HG03039 (cell line): ENCODE measurements around the gene MID1.

Source experiments
- ATAC-seq: cut with Tn5 transposase; IDR thresholded peaks from one replicate; pipeline ENCODE4 v1.9.1; 2021; ENCODE audit warnings: mild to moderate bottlenecking, moderate library complexity; ENCODE audit not compliant: unreplicated experiment

MID1 gene

GRCh38 chrX:10505726-10506125 lies 114.7 kb downstream of the MID1 start:
- ATAC-seq: no peak

GRCh38 chrX:10502961-10503360 lies 117.4 kb downstream of the MID1 start:
- ATAC-seq: no peak

DNA sequence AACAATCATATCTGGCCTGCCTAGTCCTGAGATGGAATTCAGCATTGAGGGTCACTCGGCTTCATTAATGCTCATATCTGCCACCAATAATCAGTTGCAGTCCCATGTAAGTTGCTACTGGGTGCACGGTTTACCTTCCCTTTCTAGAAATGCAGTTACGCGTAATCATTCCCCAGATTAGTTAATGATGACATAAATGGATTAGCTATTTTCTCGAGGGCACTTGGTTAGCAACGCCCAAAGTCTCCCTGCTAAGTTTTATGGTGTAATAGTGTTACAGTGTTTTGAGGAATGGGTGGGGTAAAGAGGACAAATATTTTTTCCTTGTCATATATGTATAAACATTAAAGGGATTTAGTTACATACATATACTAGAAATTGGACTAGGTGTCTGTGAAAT lies 118.8 kb downstream of the MID1 start:
- ATAC-seq: no peak

DNA sequence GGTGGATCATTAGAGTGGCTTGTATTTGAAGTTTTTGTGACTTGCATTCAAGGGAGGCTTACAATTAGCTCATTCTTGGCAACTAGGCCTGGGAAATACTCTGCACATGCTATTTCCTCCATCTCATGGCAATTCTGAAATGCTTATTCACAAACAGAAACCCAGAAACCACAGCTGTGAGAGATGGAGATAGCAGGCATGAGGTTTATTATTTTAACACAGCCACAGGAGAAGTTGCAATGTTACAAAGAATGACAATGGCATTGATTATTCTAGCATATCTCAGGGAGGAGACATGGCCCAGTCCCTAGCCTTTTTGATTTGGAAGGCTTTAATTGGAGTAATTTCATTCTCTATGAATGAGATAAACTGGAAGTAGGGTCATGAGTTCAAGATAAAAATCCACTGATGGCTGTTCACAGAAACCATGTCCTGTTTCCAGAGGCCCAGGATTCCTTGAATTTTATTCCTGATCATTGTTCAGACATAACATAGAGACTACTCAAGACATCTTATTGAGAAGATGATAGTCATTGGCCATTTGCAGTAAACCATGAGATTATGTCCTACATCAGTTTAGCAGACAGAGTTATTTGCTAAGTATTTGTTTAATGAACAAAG lies 123.9 kb downstream of the MID1 start:
- ATAC-seq: no peak

DNA sequence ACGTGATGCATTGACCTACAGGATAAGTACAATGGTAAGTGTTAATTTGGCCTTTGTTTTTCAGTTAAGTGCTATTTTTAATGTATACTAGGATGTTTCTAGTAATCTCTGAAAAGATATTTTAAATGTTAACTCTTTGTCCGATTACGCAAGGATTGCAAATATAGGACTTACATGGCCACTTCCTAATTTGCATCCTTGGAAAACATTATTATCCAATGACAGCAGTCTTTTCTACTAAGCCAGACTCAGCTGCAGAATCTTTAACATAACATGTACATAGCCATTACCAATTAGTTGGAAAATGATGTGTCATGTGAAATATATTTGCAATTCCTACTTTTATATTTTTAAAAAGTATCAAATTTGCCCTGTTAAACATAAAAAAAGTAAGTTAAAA lies 124.7 kb downstream of the MID1 start:
- no peak for ATAC-seq

- ATAC-seq: no peak
Measured at GRCh38 chrX:10492250-10492649, 128.1 kb downstream of the MID1 start.

DNA sequence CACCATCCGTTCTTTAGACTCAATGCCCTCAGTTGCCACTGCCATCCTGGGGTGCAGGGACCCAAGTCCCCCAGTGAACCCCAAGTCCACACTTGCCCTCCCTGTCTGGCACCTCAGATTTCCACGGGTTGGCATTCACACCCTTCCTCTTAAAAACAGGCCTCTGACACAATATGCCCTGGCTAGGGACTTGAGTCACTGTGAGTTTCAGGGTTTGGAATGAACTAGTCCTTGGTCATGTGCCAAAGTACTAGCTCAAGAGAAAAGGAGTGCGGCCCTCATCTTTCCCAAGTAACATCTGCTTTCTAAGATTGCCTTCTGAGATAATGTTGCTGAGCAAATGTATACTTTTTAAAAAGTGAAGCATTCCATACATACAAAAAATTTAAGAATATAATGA lies 134.0 kb downstream of the MID1 start:
- ATAC-seq: no peak

DNA sequence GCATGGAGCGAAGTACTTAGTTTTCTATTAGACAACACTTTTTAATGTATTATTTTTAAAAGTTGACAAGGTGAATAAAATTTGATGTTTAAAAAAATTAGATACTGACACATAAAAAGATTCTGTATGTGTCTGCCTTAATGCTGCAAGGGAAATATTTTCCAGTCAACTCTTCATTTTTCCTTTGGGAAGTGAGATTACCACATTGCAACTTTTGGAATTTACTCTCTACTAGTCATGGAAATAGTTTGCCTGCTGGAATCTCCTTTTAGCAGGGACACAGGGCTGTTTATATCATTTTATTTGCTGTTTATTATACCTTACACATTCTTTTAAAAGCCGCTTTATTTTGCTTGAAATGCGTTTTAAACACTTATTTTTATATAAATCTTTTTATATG lies 135.1 kb downstream of the MID1 start:
- ATAC-seq: no peak

- no peak for ATAC-seq
Measured at GRCh38 chrX:10484683-10485247, 135.6 kb downstream of the MID1 start.

- no peak for ATAC-seq
Measured at GRCh38 chrX:10483191-10483831, 137.1 kb downstream of the MID1 start.

GRCh38 chrX:10482708-10483107 lies 137.7 kb downstream of the MID1 start:
- no peak for ATAC-seq

- peak; percentile 56 for ATAC-seq
Measured at GRCh38 chrX:10482261-10482660, 138.1 kb downstream of the MID1 start.

DNA sequence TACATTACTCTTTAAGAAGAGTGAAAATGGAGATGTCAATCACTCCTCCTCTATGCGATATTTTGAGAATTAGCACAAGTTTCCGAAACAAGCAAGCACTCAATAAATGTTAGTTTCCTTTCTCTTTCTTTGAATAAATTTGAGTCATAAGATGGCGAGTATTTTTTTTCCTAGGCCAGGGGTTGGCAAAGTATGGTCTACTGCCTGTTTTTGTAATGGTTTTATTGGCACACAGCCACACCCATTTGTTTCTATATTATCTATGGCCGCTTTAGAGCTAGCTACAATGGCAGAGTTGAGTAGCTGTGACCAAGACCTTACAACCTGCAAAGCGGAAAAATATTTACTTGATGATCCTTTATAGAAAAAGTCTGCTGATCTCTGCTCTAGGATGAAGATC lies 139.5 kb downstream of the MID1 start:
- no peak for ATAC-seq

GRCh38 chrX:10479508-10479907 lies 140.9 kb downstream of the MID1 start:
- no peak for ATAC-seq

- ATAC-seq: no peak
Measured at GRCh38 chrX:10477525-10477924, 142.9 kb downstream of the MID1 start.

DNA sequence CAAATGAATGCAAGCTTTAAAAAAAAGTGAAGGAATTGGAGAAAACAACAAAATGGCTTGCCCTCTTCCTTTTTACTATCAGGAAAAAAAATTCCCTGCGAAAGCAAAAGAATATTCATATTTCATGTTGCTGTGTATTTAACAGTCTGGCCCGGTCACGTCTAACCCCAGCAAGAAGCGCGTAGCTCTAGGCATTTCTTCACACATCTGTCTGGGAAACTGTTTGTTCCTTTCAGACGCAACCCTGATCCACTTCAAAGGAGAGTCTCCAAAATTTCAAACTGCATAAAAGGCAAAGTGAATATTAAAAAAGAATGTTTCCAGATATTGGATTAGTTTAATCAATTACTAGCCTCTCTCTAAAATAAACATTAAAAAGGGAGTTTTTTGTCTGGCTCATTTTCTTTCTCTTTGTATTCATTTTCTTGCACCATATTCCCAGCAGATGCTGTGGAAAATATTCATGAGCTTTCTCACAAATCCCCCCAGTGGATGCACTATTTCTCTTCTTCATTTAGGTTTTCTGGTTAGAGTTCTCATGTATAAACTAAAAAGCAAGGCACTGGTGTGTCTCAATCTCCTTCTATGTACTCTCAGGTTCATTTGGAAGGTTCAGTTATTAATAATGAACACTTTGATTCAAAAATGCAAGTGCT lies 145.3 kb downstream of the MID1 start:
- no peak for ATAC-seq

DNA sequence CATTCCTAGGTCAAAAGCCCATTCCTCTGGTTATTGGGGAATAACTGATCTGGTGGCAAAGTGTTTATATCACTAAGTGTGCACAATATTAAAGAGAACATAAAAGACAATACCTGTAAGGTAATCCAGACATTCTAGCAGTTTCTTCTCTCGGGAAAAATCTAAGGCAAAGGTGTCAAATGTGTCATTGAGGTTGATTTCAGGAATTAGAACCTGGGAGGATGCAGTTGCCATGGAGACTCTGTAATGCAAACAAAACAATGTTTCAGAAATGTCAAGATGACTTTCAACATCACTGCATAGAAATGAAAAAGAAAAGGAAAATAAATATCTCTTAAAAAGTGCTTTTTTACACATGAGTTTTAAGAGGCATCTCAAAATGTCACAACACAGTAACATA lies 145.9 kb downstream of the MID1 start:
- no peak for ATAC-seq

DNA sequence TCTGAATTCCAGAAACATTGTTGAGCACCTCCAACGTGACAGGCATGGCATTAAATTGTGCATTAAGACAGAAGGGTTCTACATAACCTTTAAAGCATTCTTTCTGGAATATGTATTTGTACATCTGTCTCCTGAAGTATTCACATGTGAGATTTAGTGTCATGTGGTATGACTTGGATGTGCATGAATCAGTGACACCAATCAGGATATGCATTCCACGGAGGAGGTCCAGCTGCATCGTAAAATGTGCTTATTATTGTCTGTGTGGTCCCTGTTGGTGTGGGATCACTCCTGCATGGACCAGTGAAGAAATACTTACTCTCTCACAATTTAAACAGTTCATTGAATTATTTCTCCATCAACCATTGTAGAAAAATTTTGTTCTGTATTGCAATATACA lies 149.0 kb downstream of the MID1 start:
- ATAC-seq: no peak

- no peak for ATAC-seq
Measured at GRCh38 chrX:10470009-10470408, 150.4 kb downstream of the MID1 start.

DNA sequence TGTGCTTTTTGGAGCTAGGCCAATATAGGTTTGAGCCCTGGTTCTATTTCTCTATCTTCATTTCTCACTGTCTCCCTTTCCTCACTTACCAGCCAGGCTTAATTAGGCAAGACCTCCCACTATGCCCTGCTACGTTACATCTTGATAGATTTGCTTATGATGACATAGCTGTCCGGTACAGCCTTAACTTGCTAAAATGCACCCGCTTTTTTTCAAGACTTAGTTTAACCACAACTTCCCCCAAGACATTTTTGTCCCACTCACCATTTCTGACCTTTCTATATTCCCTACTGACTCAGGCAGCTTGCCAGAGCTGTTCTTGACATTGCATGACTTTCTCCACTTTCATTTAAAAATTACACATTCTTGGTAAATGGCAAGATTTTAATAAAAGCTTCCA lies 152.6 kb downstream of the MID1 start:
- no peak for ATAC-seq

DNA sequence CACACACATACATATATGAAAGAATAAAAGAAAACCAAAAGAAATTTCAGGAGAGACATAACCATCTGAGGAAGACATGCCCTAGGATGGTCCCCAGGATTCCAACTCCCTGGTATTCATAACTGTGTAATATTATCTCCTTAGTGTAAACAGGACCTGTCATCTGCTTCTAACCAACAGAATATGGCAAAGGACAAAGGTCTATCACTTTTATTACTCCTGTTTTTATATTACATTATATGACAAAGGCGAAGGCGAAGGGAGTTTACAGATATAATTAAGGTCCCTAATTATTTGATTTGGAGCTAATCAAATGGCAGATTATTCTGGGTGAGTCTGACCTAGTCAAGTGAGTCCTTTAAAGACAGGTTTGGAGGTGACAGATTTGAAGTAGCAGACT lies 155.1 kb downstream of the MID1 start:
- ATAC-seq: no peak

DNA sequence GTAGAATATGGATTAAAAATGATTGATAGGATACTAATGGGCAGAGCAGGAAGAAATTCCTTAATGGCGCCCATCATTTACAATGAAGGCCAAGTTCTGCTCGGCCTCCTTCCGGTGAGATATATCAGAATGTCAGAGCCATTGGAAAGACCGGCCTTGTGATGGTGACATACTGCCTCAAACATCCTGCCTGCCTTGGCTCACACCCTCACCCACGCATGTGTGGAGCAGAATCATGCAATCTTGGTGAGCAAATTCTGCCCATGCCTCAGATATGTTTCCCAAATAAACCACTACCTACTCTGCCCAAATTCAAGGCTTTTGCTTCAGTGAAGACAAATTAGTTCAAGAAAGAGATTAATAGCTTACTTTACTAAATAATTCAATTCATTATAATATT lies 163.3 kb downstream of the MID1 start:
- ATAC-seq: no peak
